Measurements from ENCODE around the gene HLA-B. TPM values are rescaled to one million over a fixed set of nuclear protein-coding genes. Genes with fewer than 3 reads are reported as not detected.

The HLA-B gene
- 1,116 and 1,298 TPM in 2 replicates for total RNA-seq

GRCh38 chr6:31356946-31357466 lies at the start of gene HLA-B:
Gene HLA-B, minus strand, starts transcription at chr6:31357179. Its CDS starts 21 bp downstream, at chr6:31357158.

DNA sequence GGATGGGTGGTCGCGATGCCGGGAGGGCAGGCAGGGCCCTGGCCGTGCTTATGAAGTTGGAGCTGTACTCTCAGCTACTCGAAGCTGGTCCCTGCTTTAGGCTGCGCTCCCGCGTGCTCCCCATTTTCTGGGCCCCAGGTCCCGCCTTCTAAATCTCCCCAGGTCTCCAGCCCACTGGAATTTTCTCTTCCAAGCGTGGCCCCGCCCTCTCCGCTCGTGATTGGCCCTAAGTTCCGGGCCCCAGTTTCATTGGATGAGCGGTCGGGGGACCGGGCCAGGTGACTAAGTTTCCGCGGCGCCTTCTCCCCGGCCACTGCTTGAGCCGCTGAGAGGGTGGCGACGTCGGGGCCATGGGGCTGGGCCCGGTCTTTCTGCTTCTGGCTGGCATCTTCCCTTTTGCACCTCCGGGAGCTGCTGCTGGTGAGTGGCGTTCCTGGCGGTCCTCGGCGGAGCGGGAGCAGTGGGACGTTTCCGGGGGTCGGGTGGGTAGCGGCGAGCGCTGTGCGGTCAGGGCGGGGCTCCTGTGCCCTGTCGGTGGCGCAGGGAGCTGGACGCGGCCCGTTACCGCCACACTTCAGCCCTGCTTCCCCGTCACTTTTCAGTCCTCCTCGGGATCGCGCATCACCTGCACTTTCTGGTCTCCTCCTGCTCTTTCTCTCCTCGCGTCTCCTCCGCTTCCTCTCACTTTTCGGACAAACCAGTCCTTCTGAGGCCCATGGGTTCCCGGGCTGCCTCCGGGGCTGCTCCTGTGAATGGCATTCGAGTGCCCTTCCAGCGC lies 46.5 kb upstream of the HLA-B start, which contains the start of gene MICA:
Gene MICA (plus strand): TSS at position 313 of the 778 bp plus-strand sequence. CDS start 38 bp downstream, at position 351.

Other genes with a start within 250 kb of the HLA-B start
- gene C6orf15, start 244.6 kb downstream of the HLA-B start, total RNA-seq, result not detected in 2 replicates
- 5.7 and 8.1 TPM in 2 replicates for gene PSORS1C1, start 242.4 kb downstream of the HLA-B start, total RNA-seq
- gene CDSN, start 236.7 kb downstream of the HLA-B start, total RNA-seq, result 0.06 TPM in 1 of 2 replicates, not detected in the other
- gene PSORS1C2, start 218.1 kb downstream of the HLA-B start, total RNA-seq, result not detected in 2 replicates
- gene CCHCR1, start 199.4 kb downstream of the HLA-B start, total RNA-seq, result 15.7 and 16.2 TPM in 2 replicates
- gene TCF19, start 198.6 kb downstream of the HLA-B start, total RNA-seq, result 16.6 and 30.6 TPM in 2 replicates
- 0.19 and 0.32 TPM in 2 replicates for gene POU5F1, start 186.5 kb downstream of the HLA-B start, total RNA-seq
- 339 and 577 TPM in 2 replicates for gene HLA-C, start 85.1 kb downstream of the HLA-B start, total RNA-seq
- 34.1 and 56.0 TPM in 2 replicates for gene MICA, start 46.4 kb upstream of the HLA-B start, total RNA-seq
- 13.6 and 25.9 TPM in 2 replicates for gene MICB, start 141.0 kb upstream of the HLA-B start, total RNA-seq
- gene MCCD1, start 171.8 kb upstream of the HLA-B start, total RNA-seq, result not detected in 2 replicates
- gene DDX39B, start 184.8 kb upstream of the HLA-B start, total RNA-seq, result 309 and 373 TPM in 2 replicates
- 0.49 and 0.94 TPM in 2 replicates for gene ATP6V1G2, start 189.4 kb upstream of the HLA-B start, total RNA-seq
- 18.3 and 27.2 TPM in 2 replicates for gene NFKBIL1, start 190.4 kb upstream of the HLA-B start, total RNA-seq
- gene LTA, start 215.1 kb upstream of the HLA-B start, total RNA-seq, result not detected in 2 replicates
- 0.13 TPM in 1 of 2 replicates, not detected in the other for gene TNF, start 218.4 kb upstream of the HLA-B start, total RNA-seq
- 4.9 and 39.7 TPM in 2 replicates for gene LTB, start 225.2 kb upstream of the HLA-B start, total RNA-seq
- 0.32 and 0.57 TPM in 2 replicates for gene LST1, start 229.1 kb upstream of the HLA-B start, total RNA-seq
- gene NCR3, start 235.8 kb upstream of the HLA-B start, total RNA-seq, result not detected in 2 replicates

Measured in bladder microvascular endothelial cell (primary cell).